Measurements from ENCODE around the gene GPR152.
"Not testable (repeated sequence)": the region's sequence is repeated elsewhere in the genome, so short reads cannot be mapped to it uniquely, and the experiment has no call there.

GPR152 gene

GRCh38 chr11:67439321-67440228 lies 13.0 kb downstream of the GPR152 start:
- DNase-seq (ENCODE audit: low read depth), result no peak

- DNase-seq (ENCODE audit: low read depth), result peak; percentile 66
Observed at GRCh38 chr11:67438158-67438902, 14.2 kb downstream of the GPR152 start.

GRCh38 chr11:67437809-67438157 lies 14.7 kb downstream of the GPR152 start:
- no peak for DNase-seq (ENCODE audit: low read depth)

GRCh38 chr11:67437082-67437808 lies 15.3 kb downstream of the GPR152 start, which contains the start of gene PTPRCAP:
PTPRCAP (minus strand) TSS chr11:67437682; CDS start chr11:67437619, 63 bp downstream.
- DNase-seq (ENCODE audit: low read depth), result peak; percentile 71

- peak; percentile 57 for DNase-seq (ENCODE audit: low read depth)
Observed at GRCh38 chr11:67436459-67437081, 16.0 kb downstream of the GPR152 start.

- no peak for DNase-seq (ENCODE audit: low read depth)
Observed at GRCh38 chr11:67435727-67436458, 16.6 kb downstream of the GPR152 start.

- no peak for DNase-seq (ENCODE audit: low read depth)
Observed at GRCh38 chr11:67435031-67435726, 17.4 kb downstream of the GPR152 start.

GRCh38 chr11:67434395-67434881 lies 18.1 kb downstream of the GPR152 start:
- DNase-seq (ENCODE audit: low read depth), result no peak

GRCh38 chr11:67433536-67434394 lies 18.8 kb downstream of the GPR152 start:
- no peak for DNase-seq (ENCODE audit: low read depth)

- DNase-seq (ENCODE audit: low read depth), result no peak
Observed at GRCh38 chr11:67432655-67433349, 19.7 kb downstream of the GPR152 start.

GRCh38 chr11:67431346-67432249 lies 20.9 kb downstream of the GPR152 start:
- DNase-seq (ENCODE audit: low read depth), result no peak

- no peak for DNase-seq (ENCODE audit: low read depth)
Observed at GRCh38 chr11:67429722-67430121, 22.8 kb downstream of the GPR152 start.

- no peak for DNase-seq (ENCODE audit: low read depth)
Observed at GRCh38 chr11:67429038-67429668, 23.4 kb downstream of the GPR152 start.

GRCh38 chr11:67428052-67429001 lies 24.2 kb downstream of the GPR152 start, which contains the start of gene RPS6KB2:
RPS6KB2 (plus strand) TSS chr11:67428494; CDS start chr11:67428546, 52 bp downstream.
- peak; percentile 99 for DNase-seq (ENCODE audit: low read depth)

GRCh38 chr11:67427364-67427859 lies 25.1 kb downstream of the GPR152 start:
- not testable (repeated sequence) for DNase-seq (ENCODE audit: low read depth)
